ENCODE results near the gene MMP25. TPM values are rescaled to one million over a fixed set of nuclear protein-coding genes. Genes with fewer than 3 reads are reported as not detected.
A peak's percentile ranks its signal among the peaks of the same experiment; 100 is the strongest.

The MMP25 gene
- total and polyA plus RNA-seq, 10 of the 15 experiments (the other 5 are each of a cell fraction or from before 2014, with no cell fraction given), result 0.03 to 0.36 (median 0.13) TPM; not detected in 1

DNA sequence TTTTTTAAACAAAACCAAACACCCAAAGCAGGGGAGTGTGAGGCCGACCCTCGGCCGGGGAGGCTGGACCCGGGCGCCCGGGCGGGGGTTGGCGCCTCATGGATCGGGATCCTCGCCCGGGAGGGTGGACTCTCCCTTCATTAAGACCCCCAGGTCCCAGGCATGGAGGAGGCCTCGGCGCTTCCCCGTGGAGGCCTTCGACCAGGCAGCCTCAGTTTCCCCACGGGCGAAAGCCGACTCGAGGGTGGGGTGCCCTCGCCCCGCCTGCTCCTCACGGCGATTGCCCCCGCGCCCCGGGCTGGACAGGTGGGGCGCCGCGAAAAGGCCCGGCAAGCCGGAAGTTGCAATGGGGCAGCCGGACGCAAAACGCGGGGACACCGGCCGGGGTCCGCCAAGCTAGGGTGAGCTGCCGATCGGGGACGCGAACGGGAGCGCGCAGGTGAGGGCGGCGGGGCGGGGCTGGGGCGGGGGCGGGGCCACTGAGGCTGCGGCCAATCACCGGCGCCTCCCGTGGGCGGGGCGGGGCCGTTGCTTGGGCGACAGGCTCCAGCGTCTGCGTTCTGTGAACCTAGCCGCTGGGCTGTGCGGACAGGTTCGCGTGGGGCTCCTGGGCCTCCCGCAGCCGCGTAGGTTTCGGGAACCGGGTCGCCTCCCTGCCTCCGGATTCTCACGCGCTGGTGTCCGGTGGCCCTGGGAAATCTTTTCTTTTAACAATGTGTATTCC, 60.0 kb downstream of the MMP25 start (continued):
- TF ChIP-seq TCF7 (IDR thresholded peaks at IDR 0.05; ENCODE audit: borderline replicate concordance), result no peak
- no peak for TF ChIP-seq CBX5 (IDR thresholded peaks at IDR 0.05; ENCODE audit: low read depth)
- TF ChIP-seq TARDBP (IDR thresholded peaks at IDR 0.05; ENCODE audit: borderline replicate concordance), result no peak
- TF ChIP-seq SIX5 (IDR thresholded peaks at IDR 0.05; ENCODE audit: low read depth, low read length, severe bottlenecking), result peak; percentile 48
- TF ChIP-seq POU2F2 (IDR thresholded peaks at IDR 0.05; ENCODE audit: borderline replicate concordance, low read depth, low read length), result peak; percentile 46; the same call in 1 of the 3 replicates
- no peak; the same call in 1 of the 2 replicates for TF ChIP-seq CREB1 (IDR thresholded peaks at IDR 0.05; ENCODE audit: low read depth)
- TF ChIP-seq BCL3 (IDR thresholded peaks at IDR 0.05; ENCODE audit: borderline replicate concordance, insufficient read depth, low read depth, low read length, poor library complexity, severe bottlenecking), result no peak
- TF ChIP-seq MYC (IDR thresholded peaks at IDR 0.05; ENCODE audit: insufficient read depth, insufficient read length, insufficient replicate concordance, low read length, severe bottlenecking), result no peak
- TF ChIP-seq NRF1 (conservative IDR thresholded peaks at IDR 0.05; ENCODE audit: low read depth, low read length), result no peak
- no peak for TF ChIP-seq CHD4 (IDR thresholded peaks at IDR 0.05)
- TF ChIP-seq, protein P1, sequence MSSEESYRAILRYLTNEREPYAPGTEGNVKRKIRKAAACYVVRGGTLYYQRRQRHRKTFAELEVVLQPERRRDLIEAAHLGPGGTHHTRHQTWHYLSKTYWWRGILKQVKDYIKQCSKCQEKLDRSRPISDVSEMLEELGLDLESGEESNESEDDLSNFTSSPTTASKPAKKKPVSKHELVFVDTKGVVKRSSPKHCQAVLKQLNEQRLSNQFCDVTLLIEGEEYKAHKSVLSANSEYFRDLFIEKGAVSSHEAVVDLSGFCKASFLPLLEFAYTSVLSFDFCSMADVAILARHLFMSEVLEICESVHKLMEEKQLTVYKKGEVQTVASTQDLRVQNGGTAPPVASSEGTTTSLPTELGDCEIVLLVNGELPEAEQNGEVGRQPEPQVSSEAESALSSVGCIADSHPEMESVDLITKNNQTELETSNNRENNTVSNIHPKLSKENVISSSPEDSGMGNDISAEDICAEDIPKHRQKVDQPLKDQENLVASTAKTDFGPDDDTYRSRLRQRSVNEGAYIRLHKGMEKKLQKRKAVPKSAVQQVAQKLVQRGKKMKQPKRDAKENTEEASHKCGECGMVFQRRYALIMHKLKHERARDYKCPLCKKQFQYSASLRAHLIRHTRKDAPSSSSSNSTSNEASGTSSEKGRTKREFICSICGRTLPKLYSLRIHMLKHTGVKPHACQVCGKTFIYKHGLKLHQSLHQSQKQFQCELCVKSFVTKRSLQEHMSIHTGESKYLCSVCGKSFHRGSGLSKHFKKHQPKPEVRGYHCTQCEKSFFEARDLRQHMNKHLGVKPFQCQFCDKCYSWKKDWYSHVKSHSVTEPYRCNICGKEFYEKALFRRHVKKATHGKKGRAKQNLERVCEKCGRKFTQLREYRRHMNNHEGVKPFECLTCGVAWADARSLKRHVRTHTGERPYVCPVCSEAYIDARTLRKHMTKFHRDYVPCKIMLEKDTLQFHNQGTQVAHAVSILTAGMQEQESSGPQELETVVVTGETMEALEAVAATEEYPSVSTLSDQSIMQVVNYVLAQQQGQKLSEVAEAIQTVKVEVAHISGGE (CRISPR knock-in tag; IDR thresholded peaks at IDR 0.05), result peak; percentile 89
- TF ChIP-seq IKZF1 (conservative IDR thresholded peaks at IDR 0.05), result peak; percentile 68
- TF ChIP-seq EGR1 (IDR thresholded peaks at IDR 0.05; ENCODE audit: borderline replicate concordance in 1 of 2, low read depth in 2 of 2, low read length in 2 of 2), result peak in 1 of 2 experiments; percentile 44; a peak in 1 of 3 replicates
- peak; percentile 47; the same call in 1 of the 2 replicates for TF ChIP-seq ZNF622 (IDR thresholded peaks at IDR 0.05)
- TF ChIP-seq DPF2 (IDR thresholded peaks at IDR 0.05), result peak; percentile 52; the same call in 1 of the 2 replicates
- TF ChIP-seq FOXK2 (IDR thresholded peaks at IDR 0.05), result no peak
- TF ChIP-seq NFXL1 (IDR thresholded peaks at IDR 0.05; ENCODE audit: borderline replicate concordance), result no peak
- TF ChIP-seq ESRRA (IDR thresholded peaks at IDR 0.05; ENCODE audit: low read length), result no peak
- peak; percentile 68 for TF ChIP-seq HCFC1 (IDR thresholded peaks at IDR 0.05; ENCODE audit: low read length)
- no peak for TF ChIP-seq NFIC (IDR thresholded peaks at IDR 0.05; ENCODE audit: low read depth, low read length)
- no peak for TF ChIP-seq ZZZ3 (IDR thresholded peaks at IDR 0.05; ENCODE audit: control insufficient read depth, insufficient read length, low read depth)
- no peak for TF ChIP-seq BCLAF1 (IDR thresholded peaks at IDR 0.05)
